GM12878 (cell line): ENCODE data around the gene MESP2. TPM values are rescaled to one million over a fixed set of nuclear protein-coding genes. Genes with fewer than 3 reads are reported as not detected.

Source experiments
- ATAC-seq: fragments of 200-7000 bp; cut with Tn5 transposase; 3 replicates; pipeline ENCODE4 v1.9.1; 2020; ENCODE audit warnings: mild to moderate bottlenecking, moderate library complexity
- BruUV-seq: library from RNA; stranded (reverse); fragments of 400-500 nt; replicated peaks from 2 replicates; lab custom pipeline; 2021; lab: Mats Ljungman, UMichigan
- CTCF ChIA-PET: fragments of 300-600 bp; sonication (Branson Sonifier 250); formaldehyde crosslinking; extraction: SDS; loops from one replicate; lab custom pipeline; 2021; ENCODE audit warnings: inconsistent platforms; lab: Yijun Ruan, JAX
- POLR2A ChIA-PET: fragments of 350-600 bp; formaldehyde crosslinking; extraction: SDS; loops from one replicate; lab custom pipeline; 2021; ENCODE audit warnings: inconsistent platforms; lab: Charles Lee
- RAD21 ChIA-PET: fragments of 300-600 bp; sonication (Branson Sonifier 250); formaldehyde crosslinking; loops from one replicate; lab custom pipeline; 2023; ENCODE audit warnings: antibody characterized with exemption; ENCODE audit not compliant: unreplicated experiment; lab: Charles Lee
- SMC1A ChIA-PET: fragments of 300-600 bp; sonication (Branson Sonifier 250); formaldehyde crosslinking; loops from one replicate; lab custom pipeline; 2023; ENCODE audit not compliant: unreplicated experiment, uncharacterized antibody; lab: Charles Lee
- DNase-seq: peaks from one replicate; pipeline ENCODE4 v3.0.0-alpha.2; 2011; ENCODE audit warnings: low read depth, low spot score
- FAIRE-seq: peaks from 3 replicates; lab custom pipeline; 2011; peaks lifted over from hg19 to GRCh38; lab: Jason Lieb, UNC
- H2AFZ ChIP-seq: 2 replicates; pipeline ENCODE4 v1.6.0; 2011; ENCODE audit warnings: low read depth, low read length, control low read depth; ENCODE audit not compliant: control insufficient read depth
- H3K27ac ChIP-seq: 2 replicates; pipeline ENCODE4 v1.5.1; 2011; ENCODE audit warnings: control low read depth; ENCODE audit not compliant: control insufficient read depth, insufficient read depth
- H3K27me3 ChIP-seq, 2 experiments: replicated peaks in 1 of 2; 2 replicates each; pipeline versions ENCODE4 v1.6.0 to v1.6.1; 2011; ENCODE audit warnings: low read length in 1 of 2; ENCODE audit not compliant: control insufficient read depth in 2 of 2, insufficient read depth in 2 of 2
- H3K36me3 ChIP-seq, 2 experiments: 2 replicates each; pipeline ENCODE4 v1.5.1; 2011; ENCODE audit warnings: low read length in 1 of 2; ENCODE audit not compliant: control insufficient read depth in 2 of 2, insufficient read depth in 2 of 2
- H3K4me1 ChIP-seq: 2 replicates; pipeline ENCODE4 v1.6.1; 2011; ENCODE audit warnings: mild to moderate bottlenecking, low read length, moderate library complexity, mixed read lengths; ENCODE audit not compliant: control insufficient read depth, insufficient read depth
- H3K4me2 ChIP-seq: 2 replicates; pipeline ENCODE4 v1.6.0; 2011; ENCODE audit warnings: control low read depth; ENCODE audit not compliant: control insufficient read depth, insufficient read depth
- H3K4me3 ChIP-seq: fragments of 200-600 bp; sonication (generic); 2 replicates; pipeline ENCODE4 v1.5.1; 2016
- H3K79me2 ChIP-seq: 2 replicates; pipeline ENCODE4 v1.6.0; 2011; ENCODE audit warnings: low read length; ENCODE audit not compliant: control insufficient read depth, insufficient read depth
- H3K9ac ChIP-seq: 2 replicates; pipeline ENCODE4 v1.8.0; 2011; ENCODE audit warnings: low read length, control low read depth, mixed read lengths; ENCODE audit not compliant: control insufficient read depth, insufficient read depth
- H3K9me3 ChIP-seq: replicated peaks from 3 replicates; pipeline ENCODE4 v1.5.1; 2011; ENCODE audit warnings: mild to moderate bottlenecking, low read length; ENCODE audit not compliant: control insufficient read depth, insufficient read depth
- H4K20me1 ChIP-seq: 2 replicates; pipeline ENCODE4 v1.6.0; 2011; ENCODE audit not compliant: control insufficient read depth, insufficient read depth
- CBX3 ChIP-seq: fragments of 200-600 bp; sonication (generic); IDR thresholded peaks from 2 replicates; pipeline ENCODE4 v1.6.1; 2016; ENCODE audit warnings: low read depth, borderline replicate concordance
- DPF2 ChIP-seq: fragments of 450-650 bp; IDR thresholded peaks from 2 replicates; pipeline ENCODE4 v1.6.1; 2017; ENCODE audit warnings: mild to moderate bottlenecking
- E2F4 ChIP-seq: IDR thresholded peaks from 2 replicates; pipeline ENCODE4 v1.6.1; 2012; ENCODE audit warnings: low read depth, low read length, improper control_type of control experiment
- FOXK2 ChIP-seq: fragments of 450-650 bp; IDR thresholded peaks from 2 replicates; pipeline ENCODE4 v1.6.1; 2017; ENCODE audit warnings: mild to moderate bottlenecking, moderate library complexity
- NFXL1 ChIP-seq: fragments of 450-650 bp; IDR thresholded peaks from 2 replicates; pipeline ENCODE4 v1.6.1; 2017; ENCODE audit warnings: antibody characterized with exemption, mild to moderate bottlenecking, borderline replicate concordance
- NKRF ChIP-seq: fragments of 450-650 bp; conservative IDR thresholded peaks from 2 replicates; pipeline ENCODE4 v1.6.1; 2017; ENCODE audit warnings: mild to moderate bottlenecking, moderate library complexity
- RUNX3 ChIP-seq: IDR thresholded peaks from 2 replicates; pipeline ENCODE4 v1.6.1; 2012; ENCODE audit warnings: low read length, inconsistent platforms
- ZBTB11 ChIP-seq: fragments of 450-650 bp; formaldehyde crosslinking; IDR thresholded peaks from 2 replicates; pipeline ENCODE4 v1.5.0; 2022; ENCODE audit warnings: mild to moderate bottlenecking, missing genetic modification characterization
- ZSCAN29 ChIP-seq: fragments of 450-650 bp; IDR thresholded peaks from 2 replicates; pipeline ENCODE4 v1.6.1; 2017; ENCODE audit warnings: mild to moderate bottlenecking, moderate library complexity
- WGBS: methylation state at CpG from one replicate; pipeline ENCODE4 v1.1.6; 2016; ENCODE audit warnings: low lambda C conversion rate; ENCODE audit not compliant: insufficient replicate concordance, insufficient coverage; ENCODE audit errors: missing lambda C conversion rate; 5-methylcytosine and 5-hydroxymethylcytosine counted together
- in situ Hi-C: fragments of 300-500 bp; cut with MboI; formaldehyde crosslinking; loops from 9 replicates; pipeline ENCODE4 v1.14.3; 2018; ENCODE audit warnings: mixed read lengths
- intact Hi-C: fragments of 100-400 bp; cut with micrococcal nuclease; formaldehyde crosslinking; loops from one replicate; pipeline ENCODE4 v1.14.2; 2022; ENCODE audit not compliant: unreplicated experiment
- polyA plus RNA-seq, 11 experiments: library from polyadenylated mRNA; depleted of rRNA in 4 of 11; unstranded in 6 of 11; stranded (reverse) in 5 of 11; fragments of >200 nt; fragmentation: Nextera tagmentation in 4 of 11; fragmentation: Illumina TruSeq in 1 of 11; extraction: Ambion mirVana in 4 of 11; extraction: Trizol in 1 of 11; gene quantifications; 1 replicate in 1 of 11; 2 replicates in 10 of 11; pipeline versions ENCODE4 v1.2.1 to v1.2.3, GENCODE V29; 2011 to 2016; ENCODE audit warnings: inconsistent platforms in 2 of 11, missing spikeins in 2 of 11, low read depth in 1 of 11
- total RNA-seq, 4 experiments: library from RNA; depleted of rRNA in 3 of 4; stranded (reverse); fragments of >200 nt in 3 of 4; fragmentation: Illumina TruSeq in 1 of 4; extraction: Trizol in 1 of 4; gene quantifications; 2 replicates each; pipeline versions ENCODE4 v1.2.1 to v1.2.3, GENCODE V29; 2013 to 2021

Gene MESP2
- total and polyA plus RNA-seq, 10 of the 15 experiments (the other 5 are each of a cell fraction or from before 2014, with no cell fraction given): 0.04 TPM; not detected in 9

- FAIRE-seq (no peak), DNase-seq (no peak)
- Histone ChIP-seq H3K9me3 (no peaks in the 10 kb centered on the region), H3K4me1 (no peaks in the 10 kb centered on the region), H3K79me2 (no peaks in the 10 kb centered on the region), H3K27ac (no peak overlapping the region)
- in situ Hi-C loops: no loop called here
- WGBS: 97% methylated on average over 2 of the region's 2 CpGs
- intact Hi-C loops: no loop called here
- TF ChIP-seq ZSCAN29: no peak
- TF ChIP-seq, all 136 proteins: peak for 0
- Histone ChIP-seq H3K4me3 (no peak overlapping the region), H3K27me3 (no peaks in the 10 kb centered on the region), H3K36me3 (no peaks in the 10 kb centered on the region), H3K4me2 (no peak overlapping the region), H2AFZ (no peak overlapping the region), H4K20me1 (no peaks in the 10 kb centered on the region), H3K9ac (no peak overlapping the region)
- ATAC-seq: no peak
- ChIA-PET POLR2A (no interaction called here), SMC1A (no interaction called here), CTCF (no interaction called here), RAD21 (no interaction called here)
- BruUV-seq: no TSS peak
Measured at GRCh38 chr15:89799918-89800498, 23.9 kb downstream of the MESP2 start.

- Histone ChIP-seq H3K9ac (no peak overlapping the region), H4K20me1 (no peaks in the 10 kb centered on the region; the same call in 1 of the 2 replicates), H3K4me3 (no peak overlapping the region), H3K4me2 (no peak overlapping the region), H3K36me3 (no peaks in the 10 kb centered on the region), H3K79me2 (no peaks in the 10 kb centered on the region), H3K27me3 (no peaks in the 10 kb centered on the region), H3K9me3 (no peaks in the 10 kb centered on the region), H3K27ac (no peak overlapping the region), H2AFZ (no peak overlapping the region), H3K4me1 (no peaks in the 10 kb centered on the region)
- 44% methylated on average over 21 of the region's 21 CpGs for WGBS
- RAD21 ChIA-PET: no interaction called here
- intact Hi-C loops (no loop called here), in situ Hi-C loops (no loop called here)
- SMC1A ChIA-PET: no interaction called here
- CTCF ChIA-PET: no interaction called here
- BruUV-seq: no TSS peak
- FAIRE-seq (no peak), ATAC-seq (no peak), DNase-seq (no peak)
- POLR2A ChIA-PET: no interaction called here
- TF ChIP-seq DPF2: no peak
- TF ChIP-seq NKRF: no peak
- no peak for TF ChIP-seq E2F4
- TF ChIP-seq ZBTB11 (CRISPR knock-in tag): no peak
- TF ChIP-seq RUNX3: no peak
- TF ChIP-seq CBX3: no peak
- no peak for TF ChIP-seq NFXL1
- TF ChIP-seq FOXK2: no peak
Measured at GRCh38 chr15:89801471-89802195, 25.5 kb downstream of the MESP2 start.
